GM18508 (cell line): Measurements from ENCODE around the gene LMX1A.

Experiments
- ATAC-seq: cut with Tn5 transposase; IDR thresholded peaks from one replicate; pipeline ENCODE4 v1.9.1; 2021; ENCODE audit warnings: moderate number of reproducible peaks; ENCODE audit not compliant: insufficient read depth, unreplicated experiment

The LMX1A gene

DNA sequence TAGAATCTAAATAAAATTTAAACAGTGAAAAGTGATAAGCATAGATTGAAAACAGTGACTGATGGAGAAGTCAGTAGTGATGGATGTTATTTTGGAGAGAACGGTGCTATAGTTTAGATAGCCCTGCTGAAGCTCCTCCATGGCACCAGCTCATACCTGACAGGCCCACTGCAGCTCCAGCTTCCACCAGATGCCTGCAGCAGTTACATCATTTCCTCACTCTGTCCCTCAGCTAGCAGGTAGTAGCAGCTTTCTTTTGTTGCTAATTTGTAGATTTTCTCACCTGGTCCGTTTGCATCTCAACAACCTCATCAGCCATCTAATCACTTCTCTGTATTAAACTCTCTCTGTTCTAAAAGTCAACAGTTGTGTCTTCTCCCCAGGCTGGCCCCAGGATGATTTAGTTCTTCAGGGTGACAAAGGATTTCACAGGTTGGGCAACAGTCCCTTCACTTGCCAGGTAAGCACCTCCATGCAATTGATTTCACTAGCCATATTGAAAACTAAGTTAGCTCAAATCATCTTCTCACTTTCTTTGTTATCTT lies 128.3 kb downstream of the LMX1A start:
- ATAC-seq = no peak

DNA sequence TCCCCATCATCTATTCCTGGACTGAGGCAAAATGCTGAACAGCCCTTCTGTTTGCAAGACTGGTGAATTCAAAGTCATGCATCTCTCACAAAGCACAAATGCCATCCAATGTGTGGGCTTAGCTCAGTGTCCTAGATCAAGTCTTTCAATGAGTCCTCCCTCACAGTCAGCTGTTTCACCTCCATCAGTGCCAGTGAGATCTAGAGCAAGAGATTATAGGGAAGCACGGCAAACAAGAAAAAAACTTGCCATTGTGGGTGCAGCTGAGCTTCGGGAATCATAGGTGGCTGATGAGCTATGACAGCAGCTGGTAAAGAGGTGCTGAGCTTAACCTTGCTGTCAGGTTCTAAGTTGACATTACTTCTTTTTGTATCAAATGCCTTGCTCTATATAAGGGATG lies 130.2 kb downstream of the LMX1A start:
- ATAC-seq = no peak

DNA sequence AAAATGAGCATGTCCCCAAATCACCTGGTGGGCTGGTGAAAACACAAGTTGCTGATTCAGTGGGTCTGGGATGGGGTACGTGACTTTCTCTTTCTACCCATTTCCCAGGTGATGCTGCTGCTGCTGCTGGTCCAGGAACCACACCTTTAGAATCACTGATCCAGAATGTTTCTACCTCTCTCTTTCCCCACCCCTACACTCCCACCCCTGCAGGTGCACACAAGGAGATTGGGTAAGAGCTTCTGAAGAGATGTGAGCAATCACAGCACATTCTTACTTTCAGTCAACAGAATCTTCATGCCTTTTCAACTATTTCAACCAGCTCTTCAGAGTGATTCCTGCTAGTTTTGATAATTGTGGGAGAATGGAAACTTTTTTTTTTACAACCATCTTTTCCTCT lies 130.9 kb downstream of the LMX1A start:
- no peak for ATAC-seq

- ATAC-seq = no peak
Observed at GRCh38 chr1:165225062-165225461, 131.5 kb downstream of the LMX1A start.

DNA sequence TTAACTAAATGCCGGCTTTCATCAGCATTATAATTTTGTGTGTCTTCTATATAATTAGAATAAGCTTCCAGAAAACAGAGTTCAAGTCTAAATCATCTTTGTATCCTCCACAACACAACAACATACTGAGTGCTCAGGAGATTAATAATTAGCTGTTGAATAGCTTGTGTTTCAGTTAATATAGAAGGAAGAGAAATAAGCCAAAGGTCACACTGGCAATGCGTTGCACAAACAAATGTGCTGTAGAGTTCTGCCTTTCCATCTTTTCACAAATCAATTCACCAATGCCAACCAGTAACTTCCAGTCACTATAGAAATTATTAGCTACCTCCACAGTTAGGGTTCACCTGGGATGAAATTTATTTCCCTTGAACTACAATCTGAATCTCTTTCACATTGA lies 132.0 kb downstream of the LMX1A start:
- ATAC-seq = no peak

DNA sequence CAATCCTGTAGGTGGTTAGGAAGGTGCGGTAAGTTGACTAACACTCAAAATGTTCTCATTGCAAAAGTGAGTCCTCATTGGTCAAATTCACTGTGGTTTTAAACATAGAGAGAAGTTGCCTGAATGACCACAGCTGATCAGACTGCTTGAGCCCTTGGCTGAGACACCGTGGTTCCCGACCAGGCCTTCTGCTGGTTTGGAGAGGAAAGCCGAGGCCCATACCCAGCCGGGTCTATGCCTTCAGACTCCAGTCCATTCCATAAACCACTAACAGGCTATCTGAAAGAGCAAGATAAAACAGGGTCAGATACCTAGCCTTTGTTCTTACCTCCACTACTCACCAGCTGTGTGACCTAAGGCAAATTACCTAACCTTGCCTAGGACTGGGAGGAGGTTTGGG lies 133.9 kb downstream of the LMX1A start:
- no peak for ATAC-seq

GRCh38 chr1:165218731-165219130 lies 137.8 kb downstream of the LMX1A start:
- ATAC-seq = no peak

DNA sequence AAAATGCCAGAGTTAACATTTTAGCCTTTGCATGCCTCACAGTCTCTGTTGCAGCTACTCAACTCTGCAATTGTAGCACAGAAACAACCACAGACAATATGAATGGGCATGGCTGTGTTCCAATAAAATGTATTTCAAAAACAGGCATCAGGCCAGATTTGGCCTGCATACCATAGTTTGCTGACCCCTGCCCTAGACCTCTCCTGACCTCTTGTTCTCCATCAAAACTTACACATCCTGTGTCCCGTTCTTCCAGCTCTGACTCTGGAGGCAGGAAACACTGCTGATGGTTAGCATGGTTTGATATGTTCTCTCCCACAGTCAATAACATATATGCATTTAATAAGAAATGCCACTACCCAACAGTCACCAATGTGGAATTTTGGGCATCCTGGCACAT lies 138.6 kb downstream of the LMX1A start:
- no peak for ATAC-seq

DNA sequence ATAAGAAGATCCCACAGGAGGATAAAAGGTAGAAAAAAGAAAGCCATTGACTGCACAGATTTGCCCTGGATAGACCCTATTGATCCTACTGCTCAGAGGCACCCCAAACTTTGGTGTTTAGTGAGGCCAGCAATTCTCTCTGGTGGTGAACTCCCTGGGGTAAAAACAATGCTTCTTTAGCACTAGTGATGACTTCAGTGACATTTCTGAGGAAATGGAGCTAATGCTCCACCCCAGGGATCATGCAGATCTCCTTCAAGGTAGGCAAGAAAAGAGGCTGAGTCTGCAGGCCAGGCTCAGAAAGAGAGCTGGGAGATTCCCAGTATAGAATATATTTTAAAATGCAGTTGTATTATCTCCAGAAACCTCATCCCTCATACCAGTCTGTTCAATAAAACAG lies 140.3 kb downstream of the LMX1A start:
- ATAC-seq = no peak

- ATAC-seq = no peak
Observed at GRCh38 chr1:165215676-165216075, 140.8 kb downstream of the LMX1A start.

DNA sequence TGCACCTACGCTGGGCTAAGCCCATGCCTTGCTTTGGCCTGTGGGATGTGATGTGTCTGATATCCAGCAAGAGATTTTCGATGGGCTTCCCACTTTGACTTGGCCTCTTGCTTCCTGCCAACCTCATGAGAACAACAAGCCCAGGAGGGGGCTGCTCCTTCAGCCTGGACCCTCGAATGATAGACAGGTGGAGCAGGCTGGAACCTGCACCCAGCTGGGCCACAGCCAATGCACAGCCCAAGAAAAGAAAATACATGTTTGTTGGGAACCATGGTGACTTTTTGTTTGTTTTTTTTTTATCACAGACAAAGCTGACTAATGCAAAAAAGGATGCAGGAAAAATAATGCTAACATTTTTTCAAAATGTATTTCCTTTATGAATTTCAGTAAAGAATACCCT lies 144.3 kb downstream of the LMX1A start:
- no peak for ATAC-seq

- no peak for ATAC-seq
Observed at GRCh38 chr1:165207853-165208515, 148.5 kb downstream of the LMX1A start.

DNA sequence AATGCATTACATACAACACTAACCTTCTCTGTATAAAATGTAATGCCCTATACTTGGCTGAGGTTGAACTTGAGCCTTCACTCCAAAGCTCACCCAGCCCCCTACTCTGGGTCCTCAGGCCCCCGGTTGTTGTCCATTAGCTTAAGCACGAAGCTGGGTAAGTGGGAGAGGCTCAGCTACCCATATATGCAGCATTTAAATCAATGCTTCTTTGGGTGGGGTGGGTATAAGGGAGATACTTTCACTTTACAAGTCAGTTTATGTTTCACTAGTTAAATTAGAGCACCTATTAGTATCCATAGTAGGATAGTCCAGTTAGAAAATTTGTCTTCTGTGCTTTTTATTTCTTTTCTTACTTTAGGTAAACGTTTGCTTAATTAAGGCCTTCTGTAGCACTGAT lies 151.4 kb downstream of the LMX1A start:
- ATAC-seq = no peak

GRCh38 chr1:165204548-165204947 lies 152.0 kb downstream of the LMX1A start:
- no peak for ATAC-seq

DNA sequence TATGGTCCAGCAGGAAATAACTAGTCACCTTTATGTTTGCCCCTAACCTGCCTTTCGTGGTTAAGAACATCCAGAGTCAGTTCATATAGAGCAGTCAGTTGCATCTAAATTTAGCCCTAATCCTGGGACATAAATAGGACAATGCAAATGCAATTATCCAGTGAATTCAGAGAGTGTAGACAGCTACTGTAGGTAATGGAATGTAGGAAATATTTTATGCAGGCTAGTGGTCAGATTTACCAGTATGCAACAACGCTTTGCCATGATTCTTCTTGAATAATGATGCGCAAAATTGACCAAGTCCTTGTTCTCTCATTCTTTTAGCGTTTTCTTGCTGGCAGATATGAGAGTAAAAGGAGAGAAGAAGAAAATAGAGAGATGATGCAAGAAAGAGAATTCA lies 165.4 kb downstream of the LMX1A start:
- ATAC-seq = no peak

- no peak for ATAC-seq
Observed at GRCh38 chr1:165189913-165190312, 166.6 kb downstream of the LMX1A start.

DNA sequence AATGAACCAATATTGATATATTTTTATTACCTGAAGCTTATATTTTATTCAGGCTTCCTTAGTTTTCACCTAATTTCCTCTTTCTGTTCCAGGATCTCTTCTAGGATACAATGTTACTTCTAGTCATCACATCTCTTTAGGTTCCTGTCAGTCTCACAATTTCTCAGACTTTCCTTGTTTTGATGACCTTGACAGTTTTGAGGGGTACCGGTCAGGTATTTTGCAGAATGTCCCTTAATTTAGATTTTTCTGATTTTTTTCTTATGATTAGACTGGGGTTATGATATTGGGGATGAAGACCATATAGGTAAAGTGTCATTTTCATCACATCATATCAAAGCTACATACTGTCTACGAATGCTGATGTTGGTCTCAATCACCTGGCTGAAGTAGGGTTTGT lies 167.5 kb downstream of the LMX1A start:
- ATAC-seq = no peak

DNA sequence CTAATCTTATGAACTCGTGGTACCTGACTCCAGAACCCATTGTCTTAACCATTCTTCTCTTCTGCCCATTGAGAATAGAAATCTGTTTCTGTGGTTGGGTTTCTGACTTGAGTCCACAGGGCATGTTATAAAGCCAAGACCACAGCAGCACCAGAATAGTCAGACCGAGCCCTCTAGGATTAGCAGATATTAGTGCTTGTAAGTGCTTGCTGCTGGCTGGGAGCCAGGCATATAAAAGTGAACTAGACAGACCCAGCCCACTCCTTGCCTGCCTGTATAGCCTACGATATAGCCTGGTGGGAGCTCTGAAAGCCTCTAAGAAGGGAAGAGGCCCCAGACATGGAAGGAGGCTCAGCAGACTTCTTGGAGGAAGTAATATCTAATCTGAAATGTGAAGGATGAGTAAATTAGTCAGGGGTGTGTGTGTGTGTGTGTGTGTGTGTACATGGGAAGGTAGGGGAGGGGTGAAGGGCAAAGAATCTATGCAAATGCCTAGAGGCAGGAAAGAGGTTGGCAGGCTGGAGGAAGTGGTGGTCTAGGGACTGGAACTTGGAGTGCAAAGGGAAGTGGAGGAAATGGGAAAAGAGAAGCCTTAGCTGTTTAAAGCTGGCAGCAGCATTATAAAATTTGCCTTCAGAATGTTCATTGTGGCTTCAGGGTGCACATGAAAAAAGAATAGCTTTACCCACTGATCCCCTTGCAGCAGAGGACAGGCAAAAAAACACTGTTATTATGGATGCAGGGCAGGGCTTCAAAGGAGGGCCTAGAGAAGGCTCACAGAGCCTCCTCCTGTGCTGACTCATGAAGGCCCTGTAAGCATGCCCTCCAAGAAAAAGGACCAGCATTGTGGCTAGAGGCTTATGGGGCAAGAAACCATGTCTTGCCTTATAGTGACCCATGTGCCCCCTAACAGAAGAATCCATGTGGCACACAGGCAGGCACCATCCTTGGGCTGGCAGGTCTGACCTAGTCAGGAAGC lies 169.2 kb downstream of the LMX1A start:
- no peak for ATAC-seq

- ATAC-seq = no peak
Observed at GRCh38 chr1:165185161-165185889, 171.2 kb downstream of the LMX1A start.

DNA sequence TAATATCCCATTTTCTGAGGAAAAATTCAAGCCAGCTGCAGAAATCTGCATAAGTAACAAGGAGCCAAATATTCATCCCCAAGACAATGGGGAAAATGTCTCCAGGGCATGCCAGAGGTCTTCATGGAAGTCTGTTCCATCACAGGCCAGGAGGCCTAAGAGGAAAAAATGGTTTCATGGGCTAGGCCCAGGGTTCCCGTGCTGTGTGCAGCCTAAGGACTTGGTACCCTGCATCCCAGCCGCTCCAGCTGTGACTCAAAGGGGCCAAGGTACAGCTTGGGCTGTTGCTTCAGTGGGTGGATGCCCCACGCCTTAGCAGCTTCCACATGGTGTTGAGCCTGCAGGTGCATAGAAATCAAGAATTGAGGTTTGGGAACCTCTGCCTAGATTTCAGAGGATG lies 173.5 kb downstream of the LMX1A start:
- ATAC-seq = no peak

DNA sequence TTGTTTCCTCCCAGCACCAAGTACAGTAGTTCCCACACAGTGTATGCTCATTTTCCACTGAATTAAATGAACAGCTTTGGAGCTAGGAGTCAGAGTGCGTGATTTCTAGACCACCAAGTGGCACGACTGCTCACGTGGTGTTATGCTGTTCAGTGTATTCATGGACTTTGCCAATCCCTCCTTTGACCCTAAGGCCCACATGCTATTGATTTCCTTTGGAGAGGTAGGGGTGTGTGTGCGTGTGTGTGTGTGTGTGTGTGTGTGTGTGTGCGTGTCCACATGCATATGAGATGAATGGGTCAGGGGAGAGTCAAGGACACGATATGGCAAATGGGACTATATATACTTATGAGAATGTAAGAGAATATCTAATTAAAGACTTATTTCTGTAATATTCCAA lies 177.2 kb downstream of the LMX1A start:
- ATAC-seq = no peak
